Activated CD8-positive, alpha-beta T cell treated with anti-CD3 and anti-CD28 coated beads, Interleukin-2, amount 10 ng/mL, durations not matched to agents 7 days and 5 days (primary cell): Measurements from ENCODE around the gene CELF4. TPM values are rescaled to one million over a fixed set of nuclear protein-coding genes. Genes with fewer than 3 reads are reported as not detected.

Experiments used
- ATAC-seq: fragments of 150-1000 bp; cut with Tn5 transposase; one replicate; pipeline ENCODE4 v1.10.0; 2021; ENCODE audit warnings: moderate library complexity
- CTCF ChIA-PET: fragments of 350-600 bp; sonication (Branson Sonifier 250); formaldehyde crosslinking; loops from one replicate; lab custom pipeline; 2021; ENCODE audit warnings: antibody characterized with exemption; lab: Charles Lee
- POLR2A ChIA-PET: fragments of 350-600 bp; sonication (Branson Sonifier 250); formaldehyde crosslinking; loops from one replicate; lab custom pipeline; 2021; ENCODE audit warnings: antibody characterized with exemption; lab: Charles Lee
- DNase-seq: peaks from one replicate; pipeline ENCODE4 v3.0.0-alpha.2; 2020
- H3K27ac Mint-ChIP-seq: one replicate; pipeline ENCODE4 v1.8.0; 2021; ENCODE audit warnings: mild to moderate bottlenecking, mixed read lengths
- H3K27me3 Mint-ChIP-seq: one replicate; pipeline ENCODE4 v1.8.0; 2021; ENCODE audit warnings: low read depth, mixed read lengths
- H3K36me3 Mint-ChIP-seq: one replicate; pipeline ENCODE4 v1.8.0; 2021; ENCODE audit warnings: low read depth, mixed read lengths
- H3K4me1 Mint-ChIP-seq: one replicate; pipeline ENCODE4 v1.8.0; 2021; ENCODE audit warnings: low read depth, mixed read lengths
- H3K4me3 Mint-ChIP-seq: one replicate; pipeline ENCODE4 v1.8.0; 2021; ENCODE audit warnings: mild to moderate bottlenecking, mixed read lengths
- H3K9me3 Mint-ChIP-seq: one replicate; pipeline ENCODE4 v1.8.0; 2022; ENCODE audit warnings: mixed read lengths; ENCODE audit not compliant: insufficient read depth
- total RNA-seq, 2 experiments: library from RNA; stranded (reverse); gene quantifications; one replicate each; pipeline ENCODE4 v1.2.3, GENCODE V29; 2021

Gene CELF4
- total RNA-seq, 2 experiments from 2014 or later, result not detected

- POLR2A ChIA-PET, result no interaction called here
- Mint-ChIP-seq H3K36me3 (no peaks in the 10 kb centered on the region), H3K4me1 (peaks cover 4% of the 10 kb centered on the region), H3K4me3 (no peak overlapping the region), H3K27ac (no peak overlapping the region), H3K27me3 (peaks cover 45% of the 10 kb centered on the region), H3K9me3 (no peaks in the 10 kb centered on the region)
- DNase-seq, result no peak
- ATAC-seq, result no peak
- CTCF ChIA-PET, result no interaction called here
These were observed 3.1 kb upstream of the CELF4 start for GRCh38 chr18:37568671-37569070.

GRCh38 chr18:37567994-37568359, 2.4 kb upstream of the CELF4 start:
- no peak overlapping the region for H3K4me3 Mint-ChIP-seq
- ChIA-PET CTCF (no interaction called here), POLR2A (no interaction called here)
- no peaks in the 10 kb centered on the region for H3K9me3 Mint-ChIP-seq
- no peak overlapping the region for H3K27ac Mint-ChIP-seq
- no peak for ATAC-seq
- peaks cover 4% of the 10 kb centered on the region for H3K4me1 Mint-ChIP-seq
- H3K36me3 Mint-ChIP-seq, result no peaks in the 10 kb centered on the region
- H3K27me3 Mint-ChIP-seq, result peaks cover 48% of the 10 kb centered on the region
- DNase-seq, result no peak

- no peak overlapping the region for H3K27ac Mint-ChIP-seq
- DNase-seq (no peak), ATAC-seq (no peak)
- no peak overlapping the region for H3K4me3 Mint-ChIP-seq
- peaks cover 4% of the 10 kb centered on the region for H3K4me1 Mint-ChIP-seq
- no peaks in the 10 kb centered on the region for H3K36me3 Mint-ChIP-seq
- POLR2A ChIA-PET, result no interaction called here
- CTCF ChIA-PET, result no interaction called here
- no peaks in the 10 kb centered on the region for H3K9me3 Mint-ChIP-seq
- peaks cover 50% of the 10 kb centered on the region for H3K27me3 Mint-ChIP-seq
These were observed 1.7 kb upstream of the CELF4 start for GRCh38 chr18:37567061-37567993.

GRCh38 chr18:37566479-37567060, 972 bp upstream of the CELF4 start:
- H3K9me3 Mint-ChIP-seq, result no peaks in the 10 kb centered on the region

GRCh38 chr18:37565977-37566478, 430 bp upstream of the CELF4 start:
- ChIA-PET CTCF (no interaction called here), POLR2A (no interaction called here)
- DNase-seq (no peak), ATAC-seq (no peak)
- peaks cover 52% of the 10 kb centered on the region for H3K27me3 Mint-ChIP-seq
- H3K4me1 Mint-ChIP-seq, result peaks cover 4% of the 10 kb centered on the region
- H3K36me3 Mint-ChIP-seq, result no peaks in the 10 kb centered on the region
- no peaks in the 10 kb centered on the region for H3K9me3 Mint-ChIP-seq
- H3K4me3 Mint-ChIP-seq, result no peak overlapping the region
- no peak overlapping the region for H3K27ac Mint-ChIP-seq

More at GRCh38 chr18:37566479-37567060, 972 bp upstream of the CELF4 start:
- DNase-seq (no peak), ATAC-seq (no peak)
- H3K36me3 Mint-ChIP-seq, result no peaks in the 10 kb centered on the region
- H3K27me3 Mint-ChIP-seq, result peaks cover 52% of the 10 kb centered on the region
- no peak overlapping the region for H3K27ac Mint-ChIP-seq
- peaks cover 4% of the 10 kb centered on the region for H3K4me1 Mint-ChIP-seq
- ChIA-PET POLR2A (no interaction called here), CTCF (no interaction called here)
- H3K4me3 Mint-ChIP-seq, result no peak overlapping the region

GRCh38 chr18:37564711-37565100, 892 bp downstream of the CELF4 start:
- Mint-ChIP-seq H3K36me3 (no peaks in the 10 kb centered on the region), H3K27ac (no peak overlapping the region), H3K9me3 (no peaks in the 10 kb centered on the region), H3K27me3 (peaks cover 53% of the 10 kb centered on the region), H3K4me1 (peaks cover 4% of the 10 kb centered on the region), H3K4me3 (peak overlapping the region; percentile 28)
- peak; percentile 35 for DNase-seq
- ChIA-PET CTCF (no interaction called here), POLR2A (no interaction called here)
- no peak for ATAC-seq

GRCh38 chr18:37563931-37564392, 1.6 kb downstream of the CELF4 start:
- ATAC-seq, result no peak
- Mint-ChIP-seq H3K27me3 (peaks cover 52% of the 10 kb centered on the region), H3K4me3 (no peak overlapping the region), H3K36me3 (no peaks in the 10 kb centered on the region), H3K4me1 (peaks cover 4% of the 10 kb centered on the region), H3K27ac (no peak overlapping the region), H3K9me3 (no peaks in the 10 kb centered on the region)
- POLR2A ChIA-PET, result no interaction called here
- no peak for DNase-seq
- CTCF ChIA-PET, result no interaction called here

GRCh38 chr18:37561986-37562385, 3.6 kb downstream of the CELF4 start:
- ATAC-seq, result no peak
- H3K27ac Mint-ChIP-seq, result no peak overlapping the region
- no peak overlapping the region for H3K4me3 Mint-ChIP-seq
- H3K27me3 Mint-ChIP-seq, result peaks cover 40% of the 10 kb centered on the region
- POLR2A ChIA-PET, result no interaction called here
- no peaks in the 10 kb centered on the region for H3K36me3 Mint-ChIP-seq
- no peaks in the 10 kb centered on the region for H3K9me3 Mint-ChIP-seq
- H3K4me1 Mint-ChIP-seq, result peaks cover 4% of the 10 kb centered on the region
- CTCF ChIA-PET, result no interaction called here
- no peak for DNase-seq

- Mint-ChIP-seq H3K4me1 (no peaks in the 10 kb centered on the region), H3K27ac (no peak overlapping the region), H3K4me3 (no peak overlapping the region), H3K36me3 (no peaks in the 10 kb centered on the region), H3K27me3 (peaks cover 27% of the 10 kb centered on the region), H3K9me3 (no peaks in the 10 kb centered on the region)
- POLR2A ChIA-PET, result no interaction called here
- no peak for ATAC-seq
- DNase-seq, result no peak
- CTCF ChIA-PET, result no interaction called here
These were observed 5.6 kb downstream of the CELF4 start for GRCh38 chr18:37560003-37560402.

- Mint-ChIP-seq H3K27ac (no peak overlapping the region), H3K4me1 (no peaks in the 10 kb centered on the region), H3K4me3 (no peak overlapping the region), H3K36me3 (no peaks in the 10 kb centered on the region), H3K27me3 (peaks cover 20% of the 10 kb centered on the region), H3K9me3 (no peaks in the 10 kb centered on the region)
- DNase-seq (no peak), ATAC-seq (no peak)
- CTCF ChIA-PET, result no interaction called here
- POLR2A ChIA-PET, result interaction anchor here (0.7 kb wide), 1 partner anchor 142 kb away, joined by 3 read pairs; no protein-coding TSS in a partner anchor
These were observed 6.4 kb downstream of the CELF4 start for GRCh38 chr18:37559194-37559593.

- Mint-ChIP-seq H3K4me1 (no peaks in the 10 kb centered on the region), H3K4me3 (no peak overlapping the region), H3K27ac (no peak overlapping the region), H3K9me3 (no peaks in the 10 kb centered on the region), H3K27me3 (peaks cover 4% of the 10 kb centered on the region), H3K36me3 (no peaks in the 10 kb centered on the region)
- CTCF ChIA-PET, result no interaction called here
- ATAC-seq, result no peak
- no peak for DNase-seq
- POLR2A ChIA-PET, result no interaction called here
These were observed 11.2 kb downstream of the CELF4 start for GRCh38 chr18:37554399-37554787.
